Measurements from ENCODE around the gene ZNF783. TPM values are rescaled to one million over a fixed set of nuclear protein-coding genes. Genes with fewer than 3 reads are reported as not detected.

ZNF783 gene
- total RNA-seq, 1 experiment from 2014 or later: 9.9 TPM

- POLR2A ChIA-PET: no interaction called here
- no peak for ATAC-seq
Observed at GRCh38 chr7:149280661-149281507, 18.9 kb downstream of the ZNF783 start.

More at GRCh38 chr7:149280661-149281507, 18.9 kb downstream of the ZNF783 start:
- Mint-ChIP-seq H3K36me3 (peaks cover 25% of the 10 kb centered on the region), H3K4me3 (no peak overlapping the region), H3K27ac (no peak overlapping the region), H3K27me3 (ENCODE audit: low read depth) (peaks cover 20% of the 10 kb centered on the region), H3K4me1 (peaks cover 13% of the 10 kb centered on the region), H3K9me3 (no peaks in the 10 kb centered on the region)
- TF ChIP-seq STAT6 (CRISPR knock-in tag; conservative IDR thresholded peaks at IDR 0.05; ENCODE audit: low read depth) (no peak), ZNF512 (CRISPR knock-in tag; IDR thresholded peaks at IDR 0.05; ENCODE audit: borderline replicate concordance) (no peak), TCF7 (CRISPR knock-in tag; IDR thresholded peaks at IDR 0.05; ENCODE audit: low read depth) (no peak), TEAD1 (CRISPR knock-in tag; IDR thresholded peaks at IDR 0.05) (no peak), ZNF532 (CRISPR knock-in tag; IDR thresholded peaks at IDR 0.05; ENCODE audit: borderline replicate concordance) (no peak), ZNF396 (CRISPR knock-in tag; IDR thresholded peaks at IDR 0.05; ENCODE audit: borderline replicate concordance) (no peak), NFATC4 (CRISPR knock-in tag; IDR thresholded peaks at IDR 0.05) (no peak), NFYB (CRISPR knock-in tag; conservative IDR thresholded peaks at IDR 0.05; ENCODE audit: low read depth) (no peak), NR3C1 (CRISPR knock-in tag; conservative IDR thresholded peaks at IDR 0.05; ENCODE audit: low read depth) (no peak), IRF2 (CRISPR knock-in tag; IDR thresholded peaks at IDR 0.05; ENCODE audit: borderline replicate concordance, low read depth) (no peak), E2F1 (CRISPR knock-in tag; IDR thresholded peaks at IDR 0.05) (no peak)
- DNase-seq (ENCODE audit: low spot score): no peak
- CTCF ChIA-PET: interaction anchor here (2.1 kb wide), 1 partner anchor 19 kb away, joined by 5 read pairs; the partner anchor contains the start of gene ZNF783
